Coronary artery (tissue), 2 donors: ENCODE measurements around the gene NKPD1.

Source experiments
- DNase-seq: peaks from one replicate; pipeline ENCODE4 v3.0.0-alpha.2; 2017; ENCODE audit warnings: low spot score
- H3K27ac ChIP-seq, 2 donors: fragments of 200-600 bp; sonication (generic); one replicate each; pipeline ENCODE4 v1.5.1; 2016 to 2019
- H3K4me3 ChIP-seq: fragments of 200-600 bp; sonication (generic); 2 replicates; pipeline ENCODE4 v1.5.1; 2016; ENCODE audit warnings: mild to moderate bottlenecking, moderate library complexity
- TF ChIP-seq, protein P1 (sequence below): fragments of 200-600 bp; sonication (generic); IDR thresholded peaks from one replicate; pipeline ENCODE4 v1.5.1; 2019; ENCODE audit warnings: antibody characterized with exemption

NKPD1 gene

DNA sequence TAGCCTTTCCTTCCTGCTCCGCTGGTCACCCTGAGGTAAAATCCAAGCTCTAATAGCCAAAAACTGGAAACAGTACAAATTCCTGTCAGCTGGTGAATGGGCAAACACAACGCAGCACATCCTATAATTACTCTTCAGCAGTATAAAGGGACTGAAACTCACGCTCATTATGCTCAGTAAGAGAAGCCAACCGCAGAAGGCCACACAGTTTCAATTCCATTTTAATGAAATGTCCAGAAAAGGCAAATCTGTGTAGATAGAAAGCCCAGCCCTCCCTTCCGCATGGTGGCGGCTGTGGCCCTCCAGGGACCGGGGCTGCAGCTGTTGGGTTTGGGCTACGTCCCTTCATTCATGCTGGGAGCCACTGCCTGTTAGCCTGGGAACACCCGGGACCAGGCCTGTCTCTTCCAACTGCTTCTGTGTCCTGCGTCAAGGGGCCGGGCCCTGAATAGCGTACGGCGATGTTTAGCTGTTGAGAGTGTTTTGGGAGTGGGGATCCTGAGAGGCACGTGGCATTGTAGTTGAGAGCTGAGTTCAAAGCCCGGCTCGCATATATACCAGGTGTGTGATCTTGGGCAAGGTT is 23.5 kb downstream of the NKPD1 start:
- TF ChIP-seq, protein P1, sequence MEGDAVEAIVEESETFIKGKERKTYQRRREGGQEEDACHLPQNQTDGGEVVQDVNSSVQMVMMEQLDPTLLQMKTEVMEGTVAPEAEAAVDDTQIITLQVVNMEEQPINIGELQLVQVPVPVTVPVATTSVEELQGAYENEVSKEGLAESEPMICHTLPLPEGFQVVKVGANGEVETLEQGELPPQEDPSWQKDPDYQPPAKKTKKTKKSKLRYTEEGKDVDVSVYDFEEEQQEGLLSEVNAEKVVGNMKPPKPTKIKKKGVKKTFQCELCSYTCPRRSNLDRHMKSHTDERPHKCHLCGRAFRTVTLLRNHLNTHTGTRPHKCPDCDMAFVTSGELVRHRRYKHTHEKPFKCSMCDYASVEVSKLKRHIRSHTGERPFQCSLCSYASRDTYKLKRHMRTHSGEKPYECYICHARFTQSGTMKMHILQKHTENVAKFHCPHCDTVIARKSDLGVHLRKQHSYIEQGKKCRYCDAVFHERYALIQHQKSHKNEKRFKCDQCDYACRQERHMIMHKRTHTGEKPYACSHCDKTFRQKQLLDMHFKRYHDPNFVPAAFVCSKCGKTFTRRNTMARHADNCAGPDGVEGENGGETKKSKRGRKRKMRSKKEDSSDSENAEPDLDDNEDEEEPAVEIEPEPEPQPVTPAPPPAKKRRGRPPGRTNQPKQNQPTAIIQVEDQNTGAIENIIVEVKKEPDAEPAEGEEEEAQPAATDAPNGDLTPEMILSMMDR, result no peak
- Histone ChIP-seq H3K27ac (no peak overlapping the region), H3K4me3 (no peak overlapping the region)
- no peak for DNase-seq

DNA sequence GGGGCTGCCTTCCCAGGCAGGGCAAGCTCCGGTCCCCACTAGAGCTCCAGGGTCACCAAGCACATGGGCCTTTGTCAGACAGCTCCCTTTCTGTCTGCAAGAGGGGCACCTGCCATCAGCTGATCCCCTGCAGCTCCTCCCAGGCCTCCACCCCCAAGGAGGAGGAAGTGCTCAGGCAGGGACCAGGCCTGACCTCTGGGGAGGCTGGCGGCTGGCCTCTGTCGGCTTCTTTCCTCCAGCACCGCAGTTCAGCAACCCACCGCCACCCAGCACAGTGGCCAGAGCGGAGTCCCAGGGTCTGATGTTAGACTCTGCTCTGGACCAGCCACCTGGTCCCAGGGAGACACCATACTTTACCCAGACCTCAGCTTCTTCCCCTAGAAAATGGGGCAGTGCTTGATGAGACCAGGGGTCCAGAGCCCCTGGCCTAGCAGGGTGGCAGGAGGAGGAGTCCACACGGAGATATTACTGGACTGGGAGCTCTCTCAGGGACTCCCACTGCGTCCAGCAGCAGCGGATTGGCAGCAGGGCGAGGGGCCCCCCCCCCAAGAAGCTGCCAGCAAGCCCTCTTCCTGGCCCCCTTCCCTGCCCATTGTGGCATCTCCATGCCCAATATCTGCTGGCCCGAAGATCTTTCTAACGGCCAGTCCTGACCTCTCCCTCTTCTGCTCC is 24.1 kb downstream of the NKPD1 start:
- no peak for DNase-seq
- no peak overlapping the region for H3K27ac ChIP-seq
- no peak overlapping the region for H3K4me3 ChIP-seq
- TF ChIP-seq, protein P1, result no peak

DNA sequence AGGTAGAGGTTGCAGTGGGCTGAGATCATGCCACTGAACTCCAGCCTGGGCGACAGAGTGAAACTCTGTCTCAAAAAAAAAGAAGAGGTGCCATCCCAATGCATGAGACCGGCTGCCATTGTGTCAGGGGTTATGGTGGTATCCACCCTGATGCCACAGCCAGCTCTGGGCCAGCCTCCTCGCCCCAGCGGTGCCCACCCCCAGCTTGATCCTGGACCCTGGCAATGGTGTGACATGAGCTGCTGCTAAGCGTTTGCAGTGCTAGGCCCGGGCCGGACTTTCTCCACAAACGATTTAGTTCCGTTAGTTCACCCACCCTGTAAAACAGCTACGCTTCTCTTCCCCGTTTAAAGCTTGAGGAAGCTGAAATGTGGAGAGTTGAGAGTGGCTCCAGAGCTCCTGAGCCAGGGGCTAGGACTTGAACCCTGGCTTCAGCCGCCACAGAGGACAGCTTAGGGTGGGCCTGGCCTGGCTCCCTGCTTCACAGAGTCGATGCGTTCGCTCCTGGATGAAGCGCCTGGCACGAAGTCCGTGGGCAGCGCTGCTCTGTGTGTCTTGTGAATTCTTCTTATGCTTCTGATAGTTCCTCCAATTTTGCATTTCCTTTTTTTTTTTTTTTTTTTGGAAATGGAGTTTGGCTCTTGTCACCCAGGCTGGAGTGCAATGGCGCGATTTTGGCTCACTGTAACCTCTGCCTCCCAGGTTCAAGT is 25.5 kb downstream of the NKPD1 start:
- no peak overlapping the region for H3K4me3 ChIP-seq
- H3K27ac ChIP-seq, result no peak overlapping the region
- DNase-seq, result no peak
- TF ChIP-seq, protein P1, result no peak

DNA sequence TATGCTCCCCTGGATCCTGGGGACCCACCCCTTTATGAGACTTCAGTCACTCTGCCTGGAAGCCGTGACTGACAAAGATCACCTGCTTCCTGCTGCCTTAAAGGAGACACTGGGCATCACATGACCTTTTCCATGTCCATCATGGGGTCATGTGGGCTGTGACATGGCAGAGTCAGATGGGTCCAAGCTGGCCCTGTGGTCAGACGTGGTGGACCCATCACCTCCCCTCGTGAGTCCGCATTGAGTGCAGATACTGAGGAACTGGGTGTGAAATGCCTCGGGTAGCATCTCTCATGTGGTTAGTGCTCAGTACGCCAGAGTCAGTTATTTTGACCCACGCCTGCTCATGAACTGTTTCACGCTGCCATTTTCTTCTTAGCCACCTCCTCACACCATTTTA is 27.1 kb downstream of the NKPD1 start:
- Histone ChIP-seq H3K4me3 (no peak overlapping the region), H3K27ac (no peak overlapping the region)
- DNase-seq, result no peak
- TF ChIP-seq, protein P1, result no peak

DNA sequence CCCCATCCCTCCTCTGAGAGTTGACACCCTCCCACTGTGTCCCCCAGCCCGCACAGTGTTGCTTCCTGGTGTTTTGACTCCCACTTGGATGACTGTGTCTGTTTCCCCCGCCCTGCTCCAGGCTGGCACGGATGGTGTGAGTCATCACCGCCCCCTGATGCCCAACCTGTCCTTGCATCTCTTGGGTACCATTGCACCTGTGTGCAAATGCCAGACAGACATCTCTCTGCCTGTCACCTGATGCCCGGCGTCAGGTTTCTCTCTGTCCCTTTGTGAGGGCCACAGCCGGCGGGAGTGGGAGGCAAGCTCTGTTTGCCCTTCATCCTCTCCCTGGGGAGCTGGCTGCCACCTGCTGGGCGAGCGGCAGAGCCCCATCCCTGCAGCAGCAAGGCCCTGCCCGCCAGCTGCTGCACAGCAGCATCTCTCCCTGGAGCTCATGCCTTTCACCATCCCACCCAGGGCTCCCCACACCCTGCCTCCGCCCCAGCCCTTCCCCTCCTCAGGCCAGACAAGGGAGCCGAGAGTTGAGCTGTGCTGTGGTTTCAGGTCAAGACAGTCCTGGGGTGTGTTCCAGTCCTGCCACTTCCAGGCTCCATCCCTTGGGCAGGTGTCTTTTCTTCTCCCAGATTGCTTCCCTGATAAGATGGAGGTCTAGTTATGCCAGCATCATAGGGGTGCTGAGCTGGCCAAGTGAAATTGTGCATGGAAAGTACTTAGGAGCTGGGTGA is 29.7 kb downstream of the NKPD1 start:
- no peak for DNase-seq
- Histone ChIP-seq H3K4me3 (no peak overlapping the region), H3K27ac (no peak overlapping the region)
- TF ChIP-seq, protein P1, result no peak

DNA sequence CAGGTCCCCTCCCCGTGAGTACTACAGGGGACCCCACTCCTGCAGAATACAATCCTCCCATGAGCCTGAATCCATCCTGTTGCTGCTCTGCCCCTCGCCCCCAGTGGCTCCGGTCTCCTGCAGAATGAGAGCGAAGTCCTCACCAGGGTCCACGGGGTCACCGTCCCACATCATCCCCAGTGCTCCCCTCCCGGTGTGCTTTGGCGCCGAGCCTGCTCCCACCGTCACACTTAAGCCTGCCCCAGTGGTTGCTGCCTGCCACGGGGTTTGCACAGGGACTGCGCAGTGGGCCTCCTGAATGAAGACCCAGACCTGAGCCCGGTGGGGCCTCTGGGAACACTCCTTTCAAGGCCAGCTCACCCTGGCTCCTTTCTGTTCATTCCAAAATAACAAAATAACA is 30.5 kb downstream of the NKPD1 start:
- no peak for DNase-seq
- H3K4me3 ChIP-seq, result no peak overlapping the region
- TF ChIP-seq, protein P1, result no peak
- no peak overlapping the region for H3K27ac ChIP-seq
